Suprapubic skin (tissue), 4 donors: Measurements from ENCODE around the gene SMCO2.

Experiments
- POLR2A ChIP-seq, 2 donors: fragments of 450-650 bp; IDR thresholded peaks; one replicate each; pipeline ENCODE4 v1.6.1; 2017; ENCODE audit warnings: antibody characterized with exemption in 2 of 2, mild to moderate bottlenecking in 2 of 2, moderate library complexity in 2 of 2
- POLR2AphosphoS5 ChIP-seq, 3 donors: sonication (generic); formaldehyde crosslinking; IDR thresholded peaks; one replicate each; pipeline ENCODE4 v1.6.1; 2017; ENCODE audit warnings: antibody characterized with exemption in 3 of 3
- TF ChIP-seq, protein P1 (sequence below), 2 donors: fragments of 200-600 bp in 1 of 2; fragments of 450-650 bp in 1 of 2; sonication (generic) in 1 of 2; IDR thresholded peaks; one replicate each; pipeline ENCODE4 v1.5.1; 2016 to 2019; ENCODE audit warnings: antibody characterized with exemption in 2 of 2, mild to moderate bottlenecking in 1 of 2, moderate library complexity in 1 of 2

DNA sequence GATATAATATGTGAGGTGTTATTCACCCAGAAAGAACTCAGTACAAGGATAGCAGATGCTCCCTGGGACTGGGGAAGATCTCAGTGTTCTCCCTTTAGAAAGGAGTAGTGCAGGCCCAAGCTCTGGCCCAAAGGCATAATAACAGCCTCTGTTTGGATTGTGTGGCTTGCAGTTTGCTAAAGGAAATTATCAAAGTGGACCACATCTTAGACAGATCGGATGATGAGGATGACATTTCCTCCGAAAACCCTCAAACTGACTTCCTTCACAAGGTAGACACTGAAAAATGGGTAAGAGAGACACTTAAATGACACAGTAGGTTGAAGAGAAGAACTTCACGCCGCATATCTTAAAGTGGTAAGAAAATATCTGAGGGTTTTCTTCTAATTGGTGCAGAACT lies 26.1 kb downstream of the SMCO2 start:
- TF ChIP-seq, protein P1, sequence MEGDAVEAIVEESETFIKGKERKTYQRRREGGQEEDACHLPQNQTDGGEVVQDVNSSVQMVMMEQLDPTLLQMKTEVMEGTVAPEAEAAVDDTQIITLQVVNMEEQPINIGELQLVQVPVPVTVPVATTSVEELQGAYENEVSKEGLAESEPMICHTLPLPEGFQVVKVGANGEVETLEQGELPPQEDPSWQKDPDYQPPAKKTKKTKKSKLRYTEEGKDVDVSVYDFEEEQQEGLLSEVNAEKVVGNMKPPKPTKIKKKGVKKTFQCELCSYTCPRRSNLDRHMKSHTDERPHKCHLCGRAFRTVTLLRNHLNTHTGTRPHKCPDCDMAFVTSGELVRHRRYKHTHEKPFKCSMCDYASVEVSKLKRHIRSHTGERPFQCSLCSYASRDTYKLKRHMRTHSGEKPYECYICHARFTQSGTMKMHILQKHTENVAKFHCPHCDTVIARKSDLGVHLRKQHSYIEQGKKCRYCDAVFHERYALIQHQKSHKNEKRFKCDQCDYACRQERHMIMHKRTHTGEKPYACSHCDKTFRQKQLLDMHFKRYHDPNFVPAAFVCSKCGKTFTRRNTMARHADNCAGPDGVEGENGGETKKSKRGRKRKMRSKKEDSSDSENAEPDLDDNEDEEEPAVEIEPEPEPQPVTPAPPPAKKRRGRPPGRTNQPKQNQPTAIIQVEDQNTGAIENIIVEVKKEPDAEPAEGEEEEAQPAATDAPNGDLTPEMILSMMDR (IDR thresholded peaks at IDR 0.05) = no peak
- TF ChIP-seq POLR2AphosphoS5 (IDR thresholded peaks at IDR 0.05) (no peak), POLR2A (IDR thresholded peaks at IDR 0.05) (no peak)
